ENCODE data around the gene GPC3. TPM values are rescaled to one million over a fixed set of nuclear protein-coding genes. Genes with fewer than 3 reads are reported as not detected.

The GPC3 gene
- total and polyA plus RNA-seq, 8 donors = 0.46 to 137 (median 4.4) TPM

DNA sequence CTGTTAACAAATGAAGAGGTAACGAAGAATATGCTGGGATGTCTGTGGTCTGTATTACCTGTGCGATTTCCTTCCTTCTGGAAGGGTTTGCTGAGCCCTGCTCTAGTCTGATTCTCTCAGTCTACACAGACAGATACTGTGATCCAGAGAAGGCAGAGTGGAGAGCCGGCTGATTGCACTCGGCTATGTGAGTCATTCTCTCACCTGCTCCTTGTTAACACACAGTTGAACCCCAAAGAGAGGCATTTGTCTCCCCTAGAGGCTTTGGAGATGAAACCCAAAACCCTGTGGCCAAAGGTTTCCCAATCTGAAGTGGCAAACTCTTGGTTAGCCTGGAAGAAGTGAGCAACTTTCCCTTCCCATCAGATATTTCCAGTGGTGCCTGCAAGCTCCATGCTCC is 492.0 kb downstream of the GPC3 start:
- WGBS, 5 donors = 75 to 91% (median 85%) methylated on average over 4 of the region's 4 CpGs
- Histone ChIP-seq H3K36me3 (no peaks in the 10 kb centered on the region), H3K4me1 (peaks cover 0 to 12% (median 0%) of the 10 kb centered on the region in 4 donors), H3K4me3 (no peak overlapping the region), H3K27ac (no peak overlapping the region), H3K27me3 (peaks cover 0 to 6% (median 0%) of the 10 kb centered on the region in 3 donors), H3K9me3 (no peaks in the 10 kb centered on the region)
- intact Hi-C loops (cut with DNase I; ENCODE audit: low total_unique reads) = no loop called here
- no peak for DNase-seq
- no peak for TF ChIP-seq POLR2A (IDR thresholded peaks at IDR 0.05)
- no peak for TF ChIP-seq POLR2AphosphoS5 (IDR thresholded peaks at IDR 0.05)
- no peak for TF ChIP-seq EP300 (IDR thresholded peaks at IDR 0.05)
- TF ChIP-seq, protein P1, sequence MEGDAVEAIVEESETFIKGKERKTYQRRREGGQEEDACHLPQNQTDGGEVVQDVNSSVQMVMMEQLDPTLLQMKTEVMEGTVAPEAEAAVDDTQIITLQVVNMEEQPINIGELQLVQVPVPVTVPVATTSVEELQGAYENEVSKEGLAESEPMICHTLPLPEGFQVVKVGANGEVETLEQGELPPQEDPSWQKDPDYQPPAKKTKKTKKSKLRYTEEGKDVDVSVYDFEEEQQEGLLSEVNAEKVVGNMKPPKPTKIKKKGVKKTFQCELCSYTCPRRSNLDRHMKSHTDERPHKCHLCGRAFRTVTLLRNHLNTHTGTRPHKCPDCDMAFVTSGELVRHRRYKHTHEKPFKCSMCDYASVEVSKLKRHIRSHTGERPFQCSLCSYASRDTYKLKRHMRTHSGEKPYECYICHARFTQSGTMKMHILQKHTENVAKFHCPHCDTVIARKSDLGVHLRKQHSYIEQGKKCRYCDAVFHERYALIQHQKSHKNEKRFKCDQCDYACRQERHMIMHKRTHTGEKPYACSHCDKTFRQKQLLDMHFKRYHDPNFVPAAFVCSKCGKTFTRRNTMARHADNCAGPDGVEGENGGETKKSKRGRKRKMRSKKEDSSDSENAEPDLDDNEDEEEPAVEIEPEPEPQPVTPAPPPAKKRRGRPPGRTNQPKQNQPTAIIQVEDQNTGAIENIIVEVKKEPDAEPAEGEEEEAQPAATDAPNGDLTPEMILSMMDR (IDR thresholded peaks at IDR 0.05) = no peak

DNA sequence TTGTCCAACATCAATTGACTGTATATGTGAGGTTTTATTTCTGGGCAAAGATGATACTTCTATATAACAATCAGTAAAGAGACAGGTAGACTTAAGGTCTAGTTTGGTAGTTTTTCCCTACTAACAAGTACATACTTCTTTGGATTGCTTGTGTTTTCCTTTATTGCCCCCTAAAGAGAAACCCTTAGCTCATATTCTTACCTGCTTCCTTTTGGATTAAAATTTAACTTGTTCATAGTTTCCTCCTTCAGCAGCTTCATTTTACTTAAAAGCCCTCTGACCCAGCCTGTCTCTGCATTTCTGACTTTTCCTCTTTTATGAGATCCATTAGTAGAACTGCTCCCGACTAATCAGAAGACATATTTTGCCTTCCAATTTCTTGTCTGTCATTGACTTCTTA is 494.4 kb downstream of the GPC3 start:
- no peak overlapping the region for H3K27ac ChIP-seq
- intact Hi-C loops (cut with DNase I; ENCODE audit: low total_unique reads) = no loop called here
- no peak for DNase-seq
- TF ChIP-seq POLR2AphosphoS5 (IDR thresholded peaks at IDR 0.05) (no peak), EP300 (IDR thresholded peaks at IDR 0.05) (no peak), POLR2A (IDR thresholded peaks at IDR 0.05) (no peak)
- TF ChIP-seq, protein P1 (IDR thresholded peaks at IDR 0.05) = no peak
- no peaks in the 10 kb centered on the region for H3K36me3 ChIP-seq
- no peaks in the 10 kb centered on the region for H3K9me3 ChIP-seq
- 61 to 88% (median 70%) methylated on average over 1 of the region's 1 CpG for WGBS, 5 donors
- peaks cover 0 to 4% (median 0%) of the 10 kb centered on the region in 4 donors for H3K4me1 ChIP-seq
- peaks cover 0 to under 1% (median 0%) of the 10 kb centered on the region in 3 donors for H3K27me3 ChIP-seq
- no peak overlapping the region for H3K4me3 ChIP-seq

Small RNA genes within 50 kb of the gene (small RNA-seq; reads per million reads assigned to genes)
- 0 reads per million in 4 donors for gene RNU6-203P

Measured in stomach (tissue), 9 donors.